Pulmonary artery endothelial cell (primary cell): ENCODE data around the gene ZNF837. TPM values are rescaled to one million over a fixed set of nuclear protein-coding genes. Genes with fewer than 3 reads are reported as not detected.
"Not testable (repeated sequence)": the region's sequence is repeated elsewhere in the genome, so short reads cannot be mapped to it uniquely, and the experiment has no call there.

Source experiments
- DNase-seq: peaks from one replicate; pipeline ENCODE4 v3.0.0-alpha.2; 2011; ENCODE audit warnings: low read depth, low spot score
- total RNA-seq: library from RNA; depleted of rRNA; stranded (reverse); fragments of >200 nt; gene quantifications from 2 replicates; pipeline ENCODE4 v1.2.3, GENCODE V29; 2014

Gene ZNF837
- 1.1 and 1.8 TPM in 2 replicates for total RNA-seq

- peak; percentile 100 for DNase-seq
These were observed at the start of gene ZNF837 for GRCh38 chr19:58380662-58381459. ZNF837 (minus strand) TSS chr19:58381030; CDS start chr19:58369332, 11,698 bp downstream.

- DNase-seq = no peak
These were observed 48.9 kb upstream of the ZNF837 start for GRCh38 chr19:58429745-58430144.

GRCh38 chr19:58428617-58429016, 47.8 kb upstream of the ZNF837 start:
- no peak for DNase-seq

- DNase-seq = no peak
These were observed 36.2 kb upstream of the ZNF837 start for GRCh38 chr19:58417071-58417470.

- DNase-seq = no peak
These were observed 35.8 kb upstream of the ZNF837 start for GRCh38 chr19:58416604-58417003.

GRCh38 chr19:58409010-58409790, 28.4 kb upstream of the ZNF837 start:
- no peak for DNase-seq

- DNase-seq = peak; percentile 79
These were observed 27.6 kb upstream of the ZNF837 start, which contains the start of gene ZNF584 for GRCh38 chr19:58408152-58409009. ZNF584 (plus strand) TSS chr19:58408649; CDS start chr19:58409148, 499 bp downstream.

GRCh38 chr19:58407658-58408151, 26.9 kb upstream of the ZNF837 start:
- no peak for DNase-seq

GRCh38 chr19:58406818-58407657, 26.2 kb upstream of the ZNF837 start:
- DNase-seq = no peak

- not testable (repeated sequence) for DNase-seq
These were observed 23.2 kb upstream of the ZNF837 start for GRCh38 chr19:58403920-58404478.

GRCh38 chr19:58401840-58402421, 21.1 kb upstream of the ZNF837 start:
- DNase-seq = no peak

GRCh38 chr19:58400916-58401839, 20.3 kb upstream of the ZNF837 start:
- peak; percentile 98 for DNase-seq

- no peak for DNase-seq
These were observed 19.6 kb upstream of the ZNF837 start for GRCh38 chr19:58400316-58400915.

- no peak for DNase-seq
These were observed 19.1 kb upstream of the ZNF837 start for GRCh38 chr19:58399903-58400302.

GRCh38 chr19:58398545-58398944, 17.7 kb upstream of the ZNF837 start:
- no peak for DNase-seq

- no peak for DNase-seq
These were observed 17.3 kb upstream of the ZNF837 start for GRCh38 chr19:58398087-58398486.

- DNase-seq = no peak
These were observed 16.8 kb upstream of the ZNF837 start for GRCh38 chr19:58397533-58398037.
